Osteocyte (in vitro differentiated cells): ENCODE measurements around the gene TXNL1. TPM values are rescaled to one million over a fixed set of nuclear protein-coding genes. Genes with fewer than 3 reads are reported as not detected.

Source experiments
- DNase-seq: peaks from one replicate; pipeline ENCODE4 v3.0.0; 2021; ENCODE audit warnings: mixed read lengths; ENCODE audit not compliant: unreplicated experiment; ENCODE audit errors: extremely low spot score
- H3K27ac Mint-ChIP-seq: one replicate; pipeline ENCODE4 v1.8.0; 2021; ENCODE audit warnings: mild to moderate bottlenecking, mixed read lengths; ENCODE audit not compliant: unreplicated experiment
- H3K27me3 Mint-ChIP-seq: one replicate; pipeline ENCODE4 v1.8.0; 2021; ENCODE audit warnings: mixed read lengths; ENCODE audit not compliant: unreplicated experiment
- H3K36me3 Mint-ChIP-seq: one replicate; pipeline ENCODE4 v1.8.0; 2021; ENCODE audit warnings: mixed read lengths; ENCODE audit not compliant: unreplicated experiment
- H3K4me1 Mint-ChIP-seq: one replicate; pipeline ENCODE4 v1.8.0; 2021; ENCODE audit warnings: mixed read lengths; ENCODE audit not compliant: unreplicated experiment
- H3K4me3 Mint-ChIP-seq: one replicate; pipeline ENCODE4 v1.8.0; 2021; ENCODE audit warnings: mild to moderate bottlenecking, moderate library complexity, mixed read lengths; ENCODE audit not compliant: unreplicated experiment
- H3K9me3 Mint-ChIP-seq: one replicate; pipeline ENCODE4 v1.8.0; 2021; ENCODE audit warnings: mixed read lengths; ENCODE audit not compliant: unreplicated experiment
- total RNA-seq: library from RNA; stranded (reverse); gene quantifications from 2 replicates; pipeline ENCODE4 v1.2.1, GENCODE V29; 2021
- TF ChIP-seq, protein P1 (sequence below): fragments of 200-600 bp; sonication (generic); IDR thresholded peaks from 2 replicates; pipeline ENCODE4 v1.5.0; 2021; ENCODE audit warnings: antibody characterized with exemption, mild to moderate bottlenecking, moderate library complexity

TXNL1 gene
- total RNA-seq, 1 donor from 2014 or later = 67.2 TPM

DNA sequence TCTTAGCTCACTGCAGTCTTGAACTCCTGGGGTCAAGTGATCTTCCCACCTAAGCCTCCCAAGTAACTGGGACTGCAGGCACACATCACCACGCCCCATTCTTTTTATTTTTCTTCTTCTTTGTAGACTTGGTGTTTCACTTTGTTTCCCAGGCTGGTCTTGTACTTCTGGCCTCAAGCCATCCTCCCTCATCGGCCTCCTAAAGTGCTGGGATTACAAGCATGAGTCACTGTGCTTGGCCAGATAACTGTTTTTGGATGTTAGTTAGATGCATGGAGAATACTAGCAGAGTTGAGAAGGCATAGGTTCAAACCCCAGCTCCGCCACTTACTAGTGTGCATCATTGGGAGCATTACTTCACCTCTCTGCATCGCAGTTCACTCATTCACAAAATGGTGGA is 88.3 kb downstream of the TXNL1 start:
- Mint-ChIP-seq H3K36me3 (no peaks in the 10 kb centered on the region), H3K9me3 (peaks cover 5% of the 10 kb centered on the region), H3K4me1 (no peaks in the 10 kb centered on the region), H3K27ac (no peak overlapping the region), H3K27me3 (no peaks in the 10 kb centered on the region), H3K4me3 (no peak overlapping the region)
- TF ChIP-seq, protein P1, sequence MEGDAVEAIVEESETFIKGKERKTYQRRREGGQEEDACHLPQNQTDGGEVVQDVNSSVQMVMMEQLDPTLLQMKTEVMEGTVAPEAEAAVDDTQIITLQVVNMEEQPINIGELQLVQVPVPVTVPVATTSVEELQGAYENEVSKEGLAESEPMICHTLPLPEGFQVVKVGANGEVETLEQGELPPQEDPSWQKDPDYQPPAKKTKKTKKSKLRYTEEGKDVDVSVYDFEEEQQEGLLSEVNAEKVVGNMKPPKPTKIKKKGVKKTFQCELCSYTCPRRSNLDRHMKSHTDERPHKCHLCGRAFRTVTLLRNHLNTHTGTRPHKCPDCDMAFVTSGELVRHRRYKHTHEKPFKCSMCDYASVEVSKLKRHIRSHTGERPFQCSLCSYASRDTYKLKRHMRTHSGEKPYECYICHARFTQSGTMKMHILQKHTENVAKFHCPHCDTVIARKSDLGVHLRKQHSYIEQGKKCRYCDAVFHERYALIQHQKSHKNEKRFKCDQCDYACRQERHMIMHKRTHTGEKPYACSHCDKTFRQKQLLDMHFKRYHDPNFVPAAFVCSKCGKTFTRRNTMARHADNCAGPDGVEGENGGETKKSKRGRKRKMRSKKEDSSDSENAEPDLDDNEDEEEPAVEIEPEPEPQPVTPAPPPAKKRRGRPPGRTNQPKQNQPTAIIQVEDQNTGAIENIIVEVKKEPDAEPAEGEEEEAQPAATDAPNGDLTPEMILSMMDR = no peak
- no peak for DNase-seq

Other genes starting within 250 kb of the TXNL1 start
- gene WDR7, start 12.8 kb upstream of the TXNL1 start, total RNA-seq = 25.9 and 26.9 TPM in 2 replicates